Left renal pelvis (tissue), 4 donors: ENCODE measurements around the gene INPP5D. TPM values are rescaled to one million over a fixed set of nuclear protein-coding genes. Genes with fewer than 3 reads are reported as not detected.
"Not testable (repeated sequence)": the region's sequence is repeated elsewhere in the genome, so short reads cannot be mapped to it uniquely, and the experiment has no call there.

Experiments used
- DNase-seq, 4 donors: peaks; one replicate each; pipeline ENCODE4 v3.0.0-alpha.2; 2013; ENCODE audit warnings: low read depth in 4 of 4, low spot score in 3 of 4
- polyA plus RNA-seq, 4 donors: library from polyadenylated mRNA; unstranded; fragments of 120-200 nt; gene quantifications; one replicate each; pipeline ENCODE4 v1.2.1, GENCODE V29; 2013; ENCODE audit not compliant: insufficient read length in 4 of 4

Gene INPP5D
- polyA plus RNA-seq, 4 donors = 6.0 to 7.8 (median 7.0) TPM

GRCh38 chr2:233197022-233197421 is 136.9 kb downstream of the INPP5D start:
- no peak for DNase-seq

- no peak for DNase-seq
Measured at GRCh38 chr2:233198026-233198425, 137.9 kb downstream of the INPP5D start.

- no peak for DNase-seq
Measured at GRCh38 chr2:233199870-233200269, 139.7 kb downstream of the INPP5D start.

GRCh38 chr2:233200790-233201189 is 140.6 kb downstream of the INPP5D start:
- DNase-seq = not testable (repeated sequence)

- DNase-seq = no peak
Measured at GRCh38 chr2:233201258-233202013, 141.3 kb downstream of the INPP5D start.

- no peak for DNase-seq
Measured at GRCh38 chr2:233202531-233202944, 142.4 kb downstream of the INPP5D start.

- DNase-seq = no peak
Measured at GRCh38 chr2:233203060-233203459, 142.9 kb downstream of the INPP5D start.

- DNase-seq = no peak
Measured at GRCh38 chr2:233204286-233204936, 144.3 kb downstream of the INPP5D start.

GRCh38 chr2:233208382-233209116 is 148.4 kb downstream of the INPP5D start:
- no peak for DNase-seq

- DNase-seq = no peak
Measured at GRCh38 chr2:233209117-233209532, 149.0 kb downstream of the INPP5D start.

GRCh38 chr2:233209533-233210171 is 149.5 kb downstream of the INPP5D start:
- no peak for DNase-seq

GRCh38 chr2:233210281-233210680 is 150.1 kb downstream of the INPP5D start:
- DNase-seq = no peak

GRCh38 chr2:233210843-233211547 is 150.9 kb downstream of the INPP5D start:
- no peak for DNase-seq

GRCh38 chr2:233211548-233211895 is 151.4 kb downstream of the INPP5D start:
- DNase-seq = no peak

GRCh38 chr2:233213011-233213410 is 152.9 kb downstream of the INPP5D start:
- DNase-seq = no peak

- DNase-seq = no peak
Measured at GRCh38 chr2:233213975-233214374, 153.8 kb downstream of the INPP5D start.

GRCh38 chr2:233217892-233218377 is 157.8 kb downstream of the INPP5D start:
- no peak for DNase-seq

GRCh38 chr2:233218836-233219235 is 158.7 kb downstream of the INPP5D start:
- no peak for DNase-seq

GRCh38 chr2:233219848-233220247 is 159.7 kb downstream of the INPP5D start:
- no peak for DNase-seq

- DNase-seq = no peak
Measured at GRCh38 chr2:233221378-233222063, 161.4 kb downstream of the INPP5D start.
